ENCODE measurements around the gene KCNIP4.

DNA sequence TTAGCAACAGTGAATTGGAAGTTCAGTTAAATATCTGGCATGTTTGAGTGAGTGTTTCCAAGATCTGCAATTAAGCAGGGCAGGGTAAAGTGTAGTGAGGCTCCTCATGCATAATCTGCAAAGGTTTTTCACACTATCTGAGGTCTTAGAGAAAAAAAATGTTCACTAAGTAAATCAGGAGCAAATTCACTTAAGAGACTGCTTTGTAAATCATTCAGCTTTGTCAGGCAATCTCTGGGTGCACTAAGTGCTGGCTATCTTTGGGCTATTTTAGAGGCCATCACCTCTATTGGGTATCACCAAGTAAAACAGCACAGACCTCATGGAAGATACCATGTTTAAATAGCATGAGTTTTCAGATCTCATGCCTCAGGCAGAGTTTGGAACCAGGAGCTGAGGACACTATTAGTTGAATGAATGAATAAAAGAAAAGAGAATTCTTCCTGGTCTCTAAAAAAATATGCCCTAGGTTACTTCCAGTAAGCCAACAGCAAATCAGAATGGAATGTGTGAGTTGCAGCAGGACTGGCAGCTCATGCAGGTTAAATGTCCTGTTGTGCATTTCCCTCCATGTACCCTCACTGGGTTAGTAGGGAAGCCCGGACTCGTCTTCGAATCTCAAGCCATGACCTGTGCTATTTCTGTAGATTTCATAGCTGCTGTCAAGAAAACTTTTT is 195.3 kb downstream of the KCNIP4 start:
- TF ChIP-seq, protein P1, sequence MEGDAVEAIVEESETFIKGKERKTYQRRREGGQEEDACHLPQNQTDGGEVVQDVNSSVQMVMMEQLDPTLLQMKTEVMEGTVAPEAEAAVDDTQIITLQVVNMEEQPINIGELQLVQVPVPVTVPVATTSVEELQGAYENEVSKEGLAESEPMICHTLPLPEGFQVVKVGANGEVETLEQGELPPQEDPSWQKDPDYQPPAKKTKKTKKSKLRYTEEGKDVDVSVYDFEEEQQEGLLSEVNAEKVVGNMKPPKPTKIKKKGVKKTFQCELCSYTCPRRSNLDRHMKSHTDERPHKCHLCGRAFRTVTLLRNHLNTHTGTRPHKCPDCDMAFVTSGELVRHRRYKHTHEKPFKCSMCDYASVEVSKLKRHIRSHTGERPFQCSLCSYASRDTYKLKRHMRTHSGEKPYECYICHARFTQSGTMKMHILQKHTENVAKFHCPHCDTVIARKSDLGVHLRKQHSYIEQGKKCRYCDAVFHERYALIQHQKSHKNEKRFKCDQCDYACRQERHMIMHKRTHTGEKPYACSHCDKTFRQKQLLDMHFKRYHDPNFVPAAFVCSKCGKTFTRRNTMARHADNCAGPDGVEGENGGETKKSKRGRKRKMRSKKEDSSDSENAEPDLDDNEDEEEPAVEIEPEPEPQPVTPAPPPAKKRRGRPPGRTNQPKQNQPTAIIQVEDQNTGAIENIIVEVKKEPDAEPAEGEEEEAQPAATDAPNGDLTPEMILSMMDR (IDR thresholded peaks at IDR 0.05; ENCODE audit: insufficient read depth, low read depth, low read length) = no peak
- no peak for TF ChIP-seq EZH2 (IDR thresholded peaks at IDR 0.05; ENCODE audit: insufficient read depth, low read length)
